Right lobe of liver (tissue), 6 donors: ENCODE data around the gene ZNF12. TPM values are rescaled to one million over a fixed set of nuclear protein-coding genes. Genes with fewer than 3 reads are reported as not detected.

Experiments
- ATAC-seq, 4 donors: fragments of 200-7000 bp; cut with Tn5 transposase; one replicate each; pipeline ENCODE4 v1.9.1; 2020; ENCODE audit warnings: mild to moderate bottlenecking in 4 of 4, moderate library complexity in 4 of 4
- DNase-seq, 3 donors: peaks; one replicate each; pipeline ENCODE4 v3.0.0-alpha.2; 2020
- H3K27ac ChIP-seq, 3 donors: fragments of 200-600 bp; one replicate each; pipeline ENCODE4 v1.8.0; 2022
- H3K27me3 ChIP-seq, 2 donors: fragments of 200-600 bp; one replicate each; pipeline ENCODE4 v1.8.0; 2022
- H3K36me3 ChIP-seq, 4 donors: fragments of 200-600 bp; sonication (generic) in 1 of 4; one replicate each; pipeline versions ENCODE4 v1.5.1 to v1.8.0; 2017 to 2022; ENCODE audit warnings: control low read depth in 1 of 4
- H3K4me1 ChIP-seq, 4 donors: fragments of 200-600 bp; sonication (generic) in 1 of 4; one replicate each; pipeline versions ENCODE4 v1.5.1 to v1.8.0; 2017 to 2022; ENCODE audit warnings: control low read depth in 1 of 4
- H3K4me3 ChIP-seq, 3 donors: fragments of 200-600 bp; one replicate each; pipeline ENCODE4 v1.8.0; 2022
- H3K9me3 ChIP-seq, 4 donors: fragments of 200-600 bp; sonication (generic) in 1 of 4; one replicate each; pipeline versions ENCODE4 v1.5.1 to v1.8.0; 2017 to 2022; ENCODE audit warnings: control low read depth in 1 of 4
- POLR2A ChIP-seq: fragments of 450-650 bp; IDR thresholded peaks from one replicate; pipeline ENCODE4 v1.6.1; 2017; ENCODE audit warnings: antibody characterized with exemption, mild to moderate bottlenecking
- WGBS: methylation state at CpG from one replicate; pipeline ENCODE4 v1.1.6; 2018; ENCODE audit warnings: low coverage, low lambda C conversion rate; ENCODE audit not compliant: insufficient coverage; ENCODE audit errors: missing lambda C conversion rate; 5-methylcytosine and 5-hydroxymethylcytosine counted together
- intact Hi-C, 2 donors: fragments of 100-400 bp; cut with DNase I; formaldehyde crosslinking; loops; one replicate each; pipeline versions ENCODE4 v1.11.2 to v1.14.1; 2022
- total RNA-seq, 6 experiments: library from RNA; depleted of rRNA in 2 of 6; stranded (reverse); fragments of >200 nt in 2 of 6; fragmentation: NEBNext Ultra II Directional in 3 of 6; extraction: Animal tissue kit (Norgen Biotek cat#: 25700) in 3 of 6; gene quantifications; one replicate each; pipeline versions ENCODE4 v1.1.0 to v1.2.4, GENCODE V29; 2016 to 2023
- TF ChIP-seq, protein P1 (sequence below), 4 donors: fragments of 200-600 bp in 3 of 4; fragments of 450-650 bp in 1 of 4; IDR thresholded peaks; one replicate each; pipeline versions ENCODE4 v1.5.1 to v1.8.0; 2016 to 2022; ENCODE audit warnings: antibody characterized with exemption in 4 of 4, mild to moderate bottlenecking in 2 of 4
- donor health status: DM: no; HTN: yes; CAD: no.
- donor health status: DM: no; HTN: no; CAD: no.
- donor health status: DM: no; HTN: no; CAD: no.
- donor health status: DM: no; HTN: yes; CAD: no.
- donor health status: DM: no; HTN: yes; CAD: no.

ZNF12 gene
- total RNA-seq, 6 experiments from 2014 or later: 5.4 to 11.1 (median 10.5) TPM

GRCh38 chr7:6639627-6640026 lies 67.1 kb downstream of the ZNF12 start:
- Histone ChIP-seq H3K9me3 (no peaks in the 10 kb centered on the region), H3K4me3 (no peak overlapping the region), H3K4me1 (peaks cover 0 to 5% (median 0%) of the 10 kb centered on the region in 4 donors), H3K27me3 (no peaks in the 10 kb centered on the region), H3K36me3 (peaks cover 0 to 25% (median 7%) of the 10 kb centered on the region in 4 donors), H3K27ac (no peak overlapping the region)
- WGBS: 93% methylated on average over 9 of the region's 11 CpGs
- TF ChIP-seq, protein P1, sequence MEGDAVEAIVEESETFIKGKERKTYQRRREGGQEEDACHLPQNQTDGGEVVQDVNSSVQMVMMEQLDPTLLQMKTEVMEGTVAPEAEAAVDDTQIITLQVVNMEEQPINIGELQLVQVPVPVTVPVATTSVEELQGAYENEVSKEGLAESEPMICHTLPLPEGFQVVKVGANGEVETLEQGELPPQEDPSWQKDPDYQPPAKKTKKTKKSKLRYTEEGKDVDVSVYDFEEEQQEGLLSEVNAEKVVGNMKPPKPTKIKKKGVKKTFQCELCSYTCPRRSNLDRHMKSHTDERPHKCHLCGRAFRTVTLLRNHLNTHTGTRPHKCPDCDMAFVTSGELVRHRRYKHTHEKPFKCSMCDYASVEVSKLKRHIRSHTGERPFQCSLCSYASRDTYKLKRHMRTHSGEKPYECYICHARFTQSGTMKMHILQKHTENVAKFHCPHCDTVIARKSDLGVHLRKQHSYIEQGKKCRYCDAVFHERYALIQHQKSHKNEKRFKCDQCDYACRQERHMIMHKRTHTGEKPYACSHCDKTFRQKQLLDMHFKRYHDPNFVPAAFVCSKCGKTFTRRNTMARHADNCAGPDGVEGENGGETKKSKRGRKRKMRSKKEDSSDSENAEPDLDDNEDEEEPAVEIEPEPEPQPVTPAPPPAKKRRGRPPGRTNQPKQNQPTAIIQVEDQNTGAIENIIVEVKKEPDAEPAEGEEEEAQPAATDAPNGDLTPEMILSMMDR (IDR thresholded peaks at IDR 0.05): no peak
- no peak for TF ChIP-seq POLR2A
- no peak for DNase-seq
- no peak for ATAC-seq
- intact Hi-C loops: no loop called here

DNA sequence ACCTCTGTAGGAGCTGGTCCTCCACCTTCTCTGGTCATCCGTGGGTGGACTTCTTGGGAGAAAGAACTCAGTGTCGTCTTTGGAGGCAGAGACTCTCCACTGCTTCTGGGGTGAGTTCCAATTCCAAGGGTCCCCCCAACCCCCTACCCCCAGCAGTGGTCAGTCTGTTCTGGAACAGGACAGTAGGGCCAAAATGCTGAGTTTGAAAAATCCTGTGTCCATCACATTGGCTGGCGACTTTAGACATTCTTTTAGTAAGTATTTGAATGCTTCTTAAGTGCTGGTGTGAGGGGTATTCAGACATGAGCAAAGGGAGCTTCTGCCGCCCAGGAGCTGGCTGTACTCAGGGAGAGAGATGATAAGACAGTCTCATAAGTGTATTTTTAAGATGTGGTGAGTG lies 67.7 kb downstream of the ZNF12 start:
- intact Hi-C loops: no loop called here
- TF ChIP-seq, protein P1 (IDR thresholded peaks at IDR 0.05): no peak
- TF ChIP-seq POLR2A: no peak
- no peak for DNase-seq
- H3K27ac ChIP-seq: no peak overlapping the region
- WGBS: 100% methylated on average over 2 of the region's 4 CpGs
- no peak for ATAC-seq
- no peaks in the 10 kb centered on the region for H3K27me3 ChIP-seq
- no peaks in the 10 kb centered on the region for H3K9me3 ChIP-seq
- peaks cover 0 to 21% (median 4%) of the 10 kb centered on the region in 4 donors for H3K36me3 ChIP-seq
- H3K4me3 ChIP-seq: no peak overlapping the region
- H3K4me1 ChIP-seq: peaks cover 0 to 5% (median 0%) of the 10 kb centered on the region in 4 donors

Other genes starting within 250 kb of the ZNF12 start
- gene KDELR2, start 222.8 kb downstream of the ZNF12 start, total RNA-seq: 100 to 1,000 TPM; 134 to 207 (median 144) TPM
- gene GRID2IP, start 155.5 kb downstream of the ZNF12 start, total RNA-seq: under 1 TPM in 2 of 6 experiments, not detected in 4; 0.05 to 0.07 TPM
- gene ZDHHC4, start 129.5 kb downstream of the ZNF12 start, total RNA-seq: 10 to 100 TPM; 27.9 to 48.5 (median 36.9) TPM
- gene INTS15, start 116.9 kb downstream of the ZNF12 start, total RNA-seq: 10 to 100 TPM; 10.2 to 16.6 (median 14.0) TPM
- gene ZNF853, start 91.3 kb downstream of the ZNF12 start, total RNA-seq: under 1 TPM; 0.20 to 0.98 (median 0.37) TPM
- 10 to 100 TPM in 4 of 6 experiments, 1 to 10 TPM in 2; 9.5 to 25.1 (median 15.2) TPM for gene ZNF316, start 69.6 kb downstream of the ZNF12 start, total RNA-seq
- gene RSPH10B2, start 47.2 kb upstream of the ZNF12 start, total RNA-seq: under 1 TPM in 4 of 6 experiments, not detected in 2; 0.09 to 0.22 (median 0.14) TPM
- 10 to 100 TPM in 5 of 6 experiments, 1 to 10 TPM in 1; 6.5 to 24.1 (median 16.2) TPM for gene CCZ1B, start 119.3 kb upstream of the ZNF12 start, total RNA-seq